IMR-90 (cell line): ENCODE results near the gene IL6. TPM values are rescaled to one million over a fixed set of nuclear protein-coding genes. Genes with fewer than 3 reads are reported as not detected.

Experiments
- ATAC-seq: fragments of 200-7000 bp; cut with Tn5 transposase; 2 replicates; pipeline ENCODE4 v1.9.1; 2020; ENCODE audit warnings: low read depth, mild to moderate bottlenecking, moderate library complexity
- BruUV-seq: library from RNA; stranded (reverse); fragments of 400-500 nt; replicated peaks from 2 replicates; lab custom pipeline; 2021; lab: Mats Ljungman, UMichigan
- CTCF ChIA-PET: fragments of 300-600 bp; formaldehyde crosslinking; extraction: SDS; loops from one replicate; lab custom pipeline; 2021; ENCODE audit warnings: antibody characterized with exemption; lab: Yijun Ruan, JAX
- POLR2A ChIA-PET: fragments of 300-600 bp; sonication (Branson Sonifier 250); formaldehyde crosslinking; loops from one replicate; lab custom pipeline; 2022; ENCODE audit warnings: antibody characterized with exemption; ENCODE audit not compliant: unreplicated experiment; lab: Charles Lee
- DNase-seq: peaks from one replicate; pipeline ENCODE4 v3.0.0; 2013
- H2AFZ ChIP-seq: replicated peaks from 2 replicates; pipeline ENCODE3; 2013; ENCODE audit warnings: low read length, mild to moderate bottlenecking; ENCODE audit not compliant: poor library complexity
- H2AK5ac ChIP-seq: 2 replicates; pipeline ENCODE4 v1.6.1; 2013; ENCODE audit warnings: low read depth, low read length, inconsistent platforms
- H2AK9ac ChIP-seq: replicated peaks from 2 replicates; pipeline ENCODE3; 2013; ENCODE audit warnings: mild to moderate bottlenecking, low read depth, low read length, moderate library complexity; ENCODE audit not compliant: poor library complexity
- H2BK120ac ChIP-seq: 2 replicates; pipeline ENCODE4 v1.6.1; 2013; ENCODE audit warnings: low read depth, low read length, inconsistent platforms
- H2BK15ac ChIP-seq: 3 replicates; pipeline ENCODE4 v1.6.1; 2013; ENCODE audit warnings: low read depth, low read length, inconsistent platforms
- H2BK20ac ChIP-seq: 2 replicates; pipeline ENCODE4 v1.6.1; 2013; ENCODE audit warnings: low read depth, mild to moderate bottlenecking, inconsistent platforms, low read length, moderate library complexity
- H2BK5ac ChIP-seq: 2 replicates; pipeline ENCODE4 v1.6.1; 2013; ENCODE audit warnings: mild to moderate bottlenecking, low read depth, low read length, inconsistent platforms; ENCODE audit not compliant: poor library complexity, severe bottlenecking
- H3K14ac ChIP-seq: replicated peaks from 2 replicates; pipeline ENCODE4 v1.6.1; 2013; ENCODE audit warnings: low read depth, low read length, inconsistent platforms
- H3K18ac ChIP-seq: 2 replicates; pipeline ENCODE4 v1.6.1; 2013; ENCODE audit warnings: low read depth, low read length, control low read depth
- H3K23ac ChIP-seq: 2 replicates; pipeline ENCODE4 v1.6.1; 2013; ENCODE audit warnings: low read depth, low read length, inconsistent platforms
- H3K27ac ChIP-seq: 2 replicates; pipeline ENCODE4 v1.5.1; 2013; ENCODE audit warnings: mild to moderate bottlenecking, control low read depth, low read length; ENCODE audit not compliant: insufficient read depth
- H3K27me3 ChIP-seq: 2 replicates; pipeline ENCODE4 v1.6.1; 2013; ENCODE audit warnings: low read length; ENCODE audit not compliant: control insufficient read depth, insufficient read depth
- H3K36me3 ChIP-seq: 2 replicates; pipeline ENCODE4 v1.6.1; 2013; ENCODE audit warnings: low read length, mixed read lengths; ENCODE audit not compliant: control insufficient read depth, insufficient read depth
- H3K4ac ChIP-seq: 2 replicates; pipeline ENCODE4 v1.6.1; 2013; ENCODE audit warnings: low read depth, low read length, inconsistent platforms
- H3K4me1 ChIP-seq: 2 replicates; pipeline ENCODE4 v1.6.1; 2013; ENCODE audit warnings: low read length, mixed read lengths; ENCODE audit not compliant: control insufficient read depth, insufficient read depth
- H3K4me2 ChIP-seq: 2 replicates; pipeline ENCODE4 v1.6.1; 2013; ENCODE audit warnings: low read depth, mild to moderate bottlenecking, control low read depth, low read length, moderate library complexity
- H3K4me3 ChIP-seq: 2 replicates; pipeline ENCODE4 v1.5.1; 2013; ENCODE audit warnings: low read depth, mild to moderate bottlenecking, control low read depth, low read length, moderate library complexity; ENCODE audit not compliant: insufficient read depth
- H3K56ac ChIP-seq: 2 replicates; pipeline ENCODE4 v1.6.1; 2013; ENCODE audit warnings: low read length, inconsistent platforms; ENCODE audit not compliant: insufficient read depth; ENCODE audit errors: extremely low read depth
- H3K79me1 ChIP-seq, 2 experiments: 2 replicates each; pipeline ENCODE4 v1.6.1; 2013; ENCODE audit warnings: low read length in 2 of 2, inconsistent platforms in 1 of 2, low read depth in 1 of 2
- H3K9ac ChIP-seq: 2 replicates; pipeline ENCODE4 v1.6.1; 2013; ENCODE audit warnings: low read depth, low read length, control low read depth
- H3K9me1 ChIP-seq: 2 replicates; pipeline ENCODE4 v1.6.1; 2013; ENCODE audit warnings: low read length, inconsistent platforms; ENCODE audit not compliant: insufficient read depth
- H3K9me3 ChIP-seq: 2 replicates; pipeline ENCODE4 v1.6.1; 2013; ENCODE audit warnings: low read length; ENCODE audit not compliant: control insufficient read depth, insufficient read depth
- H4K20me1 ChIP-seq: 2 replicates; pipeline ENCODE4 v1.6.1; 2013; ENCODE audit warnings: low read length, inconsistent platforms; ENCODE audit not compliant: insufficient read depth
- H4K5ac ChIP-seq: 2 replicates; pipeline ENCODE4 v1.6.1; 2013; ENCODE audit warnings: mild to moderate bottlenecking, low read depth, low read length, control low read depth
- H4K8ac ChIP-seq, 2 experiments: 2 replicates each; pipeline ENCODE4 v1.6.1; 2013; ENCODE audit warnings: low read depth in 2 of 2, low read length in 2 of 2, control low read depth in 1 of 2, inconsistent platforms in 1 of 2
- H4K91ac ChIP-seq: 2 replicates; pipeline ENCODE4 v1.6.1; 2013; ENCODE audit warnings: low read depth, low read length, inconsistent platforms; ENCODE audit not compliant: insufficient read depth
- CHD1 ChIP-seq: IDR thresholded peaks from 2 replicates; pipeline ENCODE4 v1.6.1; 2012; ENCODE audit warnings: low read depth, low read length, improper control_type of control experiment
- FOS ChIP-seq: fragments of 150-350 bp; IDR thresholded peaks from 2 replicates; pipeline ENCODE4 v1.6.1; 2016; ENCODE audit warnings: low read depth, low read length
- MAFK ChIP-seq: IDR thresholded peaks from 2 replicates; pipeline ENCODE4 v1.6.1; 2012; ENCODE audit warnings: low read depth, low read length, improper control_type of control experiment
- MAZ ChIP-seq: IDR thresholded peaks from 2 replicates; pipeline ENCODE4 v1.6.1; 2012; ENCODE audit warnings: low read depth, mild to moderate bottlenecking, low read length, improper control_type of control experiment, moderate library complexity, borderline replicate concordance
- MXI1 ChIP-seq: IDR thresholded peaks from 2 replicates; pipeline ENCODE4 v1.6.1; 2012; ENCODE audit warnings: low read depth, mild to moderate bottlenecking, low read length, moderate library complexity, borderline replicate concordance
- NFE2L2 ChIP-seq: fragments of 150-350 bp; IDR thresholded peaks from 2 replicates; pipeline ENCODE4 v1.6.1; 2016; ENCODE audit warnings: low read depth, mild to moderate bottlenecking, low read length
- WGBS, 2 experiments: methylation state at CpG; one replicate each; pipeline versions ENCODE4 v1.1.5 to v1.1.7; 2013; ENCODE audit warnings: missing lambda C conversion rate in 2 of 2; ENCODE audit not compliant: insufficient read length in 1 of 2; ENCODE audit errors: extremely low coverage in 2 of 2; 5-methylcytosine and 5-hydroxymethylcytosine counted together
- dilution Hi-C: fragments of 300-500 bp; cut with HindIII; formaldehyde crosslinking; loops from one replicate; pipeline ENCODE4 v1.14.3; 2018; ENCODE audit warnings: low sequenced_read_pairs; ENCODE audit not compliant: unreplicated experiment
- in situ Hi-C: fragments of 300-500 bp; cut with MboI; formaldehyde crosslinking; loops from 3 replicates; pipeline ENCODE4 v1.14.3; 2019; ENCODE audit warnings: low sequenced_read_pairs, inconsistent platforms, mixed read lengths
- intact Hi-C: fragments of 100-400 bp; cut with micrococcal nuclease; formaldehyde crosslinking; loops from 2 replicates; pipeline ENCODE4 v1.10.0; 2022
- polyA plus RNA-seq, 3 experiments: library from polyadenylated mRNA; depleted of rRNA; stranded (reverse); fragments of >200 nt; gene quantifications; 2 replicates each; pipeline ENCODE4 v1.2.3, GENCODE V29; 2012; ENCODE audit warnings: low replicate concordance in 1 of 3
- total RNA-seq: library from RNA; depleted of rRNA; stranded (reverse); fragments of >200 nt; gene quantifications from 2 replicates; pipeline ENCODE4 v1.2.3, GENCODE V29; 2012
- TF ChIP-seq, protein P1 (sequence below): fragments of 150-350 bp; IDR thresholded peaks from 2 replicates; pipeline ENCODE4 v1.6.1; 2017; ENCODE audit warnings: mild to moderate bottlenecking, antibody characterized with exemption, low read length, low read depth
- TF ChIP-seq, protein P2 (sequence below): conservative IDR thresholded peaks from 2 replicates; pipeline ENCODE4 v1.5.1; 2012; ENCODE audit warnings: mild to moderate bottlenecking, low read depth, low read length, improper control_type of control experiment

The IL6 gene
- total and polyA plus RNA-seq, 2 of the 4 experiments (the other 2 are of a cell fraction): 15.2 to 50.8 TPM

DNA sequence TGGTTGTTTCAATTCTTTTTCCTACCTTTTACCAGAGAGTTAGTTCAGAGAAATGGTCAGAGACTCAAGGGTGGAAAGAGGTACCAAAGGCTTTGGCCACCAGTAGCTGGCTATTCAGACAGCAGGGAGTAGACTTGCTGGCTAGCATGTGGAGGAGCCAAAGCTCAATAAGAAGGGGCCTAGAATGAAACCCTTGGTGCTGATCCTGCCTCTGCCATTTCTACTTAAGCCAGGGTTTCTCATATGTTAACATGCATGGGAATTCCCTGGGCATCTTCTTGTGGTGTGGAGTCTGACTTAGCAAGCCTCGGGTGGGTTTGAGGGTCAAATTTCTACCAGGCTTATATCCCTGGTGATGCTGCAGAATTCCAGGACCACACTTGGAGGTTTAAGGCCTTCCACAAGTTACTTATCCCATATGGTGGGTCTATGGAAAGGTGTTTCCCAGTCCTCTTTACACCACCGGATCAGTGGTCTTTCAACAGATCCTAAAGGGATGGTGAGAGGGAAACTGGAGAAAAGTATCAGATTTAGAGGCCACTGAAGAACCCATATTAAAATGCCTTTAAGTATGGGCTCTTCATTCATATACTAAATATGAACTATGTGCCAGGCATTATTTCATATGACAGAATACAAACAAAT lies 3.2 kb downstream of the IL6 start:
- H4K91ac ChIP-seq: no peak overlapping the region
- peak overlapping the region; percentile 47; the same call in 1 of the 2 replicates for H2BK20ac ChIP-seq
- peaks cover 8 to 50% of the 10 kb centered on the region in 2 experiments for H3K79me1 ChIP-seq
- no peak overlapping the region for H2AFZ ChIP-seq
- intact Hi-C loops (no loop called here), dilution Hi-C loops (no loop called here), in situ Hi-C loops (loop anchor here (10.0 kb wide), 1 partner anchor 325 kb away; no protein-coding TSS in a partner anchor)
- H3K56ac ChIP-seq: no peak overlapping the region
- no peak overlapping the region for H3K18ac ChIP-seq
- H3K14ac ChIP-seq: peak overlapping the region; percentile 54
- CTCF ChIA-PET: no interaction called here
- H4K20me1 ChIP-seq: no peaks in the 10 kb centered on the region
- no peaks in the 10 kb centered on the region for H3K9me3 ChIP-seq
- H3K9ac ChIP-seq: no peak overlapping the region; the same call in 1 of the 2 replicates
- H4K8ac ChIP-seq: no peak overlapping the region; a peak in 1 of 4 replicates
- no TSS peak for BruUV-seq
- peak overlapping the region; percentile 69 for H2BK5ac ChIP-seq
- ATAC-seq (no peak), DNase-seq (peak; percentile 4)
- no peak overlapping the region for H3K27ac ChIP-seq
- H3K4me1 ChIP-seq: peaks cover 14% of the 10 kb centered on the region
- peaks cover 18% of the 10 kb centered on the region for H3K36me3 ChIP-seq
- no peak for TF ChIP-seq NFE2L2
- TF ChIP-seq MAFK: no peak
- TF ChIP-seq, protein P1, sequence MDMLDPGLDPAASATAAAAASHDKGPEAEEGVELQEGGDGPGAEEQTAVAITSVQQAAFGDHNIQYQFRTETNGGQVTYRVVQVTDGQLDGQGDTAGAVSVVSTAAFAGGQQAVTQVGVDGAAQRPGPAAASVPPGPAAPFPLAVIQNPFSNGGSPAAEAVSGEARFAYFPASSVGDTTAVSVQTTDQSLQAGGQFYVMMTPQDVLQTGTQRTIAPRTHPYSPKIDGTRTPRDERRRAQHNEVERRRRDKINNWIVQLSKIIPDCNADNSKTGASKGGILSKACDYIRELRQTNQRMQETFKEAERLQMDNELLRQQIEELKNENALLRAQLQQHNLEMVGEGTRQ: no peak
- TF ChIP-seq FOS: no peak
- no peak for TF ChIP-seq MAZ
- no peak for TF ChIP-seq CHD1
- no peak for TF ChIP-seq MXI1
- TF ChIP-seq, protein P2, sequence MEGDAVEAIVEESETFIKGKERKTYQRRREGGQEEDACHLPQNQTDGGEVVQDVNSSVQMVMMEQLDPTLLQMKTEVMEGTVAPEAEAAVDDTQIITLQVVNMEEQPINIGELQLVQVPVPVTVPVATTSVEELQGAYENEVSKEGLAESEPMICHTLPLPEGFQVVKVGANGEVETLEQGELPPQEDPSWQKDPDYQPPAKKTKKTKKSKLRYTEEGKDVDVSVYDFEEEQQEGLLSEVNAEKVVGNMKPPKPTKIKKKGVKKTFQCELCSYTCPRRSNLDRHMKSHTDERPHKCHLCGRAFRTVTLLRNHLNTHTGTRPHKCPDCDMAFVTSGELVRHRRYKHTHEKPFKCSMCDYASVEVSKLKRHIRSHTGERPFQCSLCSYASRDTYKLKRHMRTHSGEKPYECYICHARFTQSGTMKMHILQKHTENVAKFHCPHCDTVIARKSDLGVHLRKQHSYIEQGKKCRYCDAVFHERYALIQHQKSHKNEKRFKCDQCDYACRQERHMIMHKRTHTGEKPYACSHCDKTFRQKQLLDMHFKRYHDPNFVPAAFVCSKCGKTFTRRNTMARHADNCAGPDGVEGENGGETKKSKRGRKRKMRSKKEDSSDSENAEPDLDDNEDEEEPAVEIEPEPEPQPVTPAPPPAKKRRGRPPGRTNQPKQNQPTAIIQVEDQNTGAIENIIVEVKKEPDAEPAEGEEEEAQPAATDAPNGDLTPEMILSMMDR: no peak
- H2AK5ac ChIP-seq: peak overlapping the region; percentile 80
- H3K27me3 ChIP-seq: no peaks in the 10 kb centered on the region
- H3K9me1 ChIP-seq: peaks cover 18% of the 10 kb centered on the region
- H2BK120ac ChIP-seq: peak overlapping the region; percentile 16
- no peak overlapping the region for H3K4me3 ChIP-seq
- H2AK9ac ChIP-seq: no peak overlapping the region
- H4K5ac ChIP-seq: no peak overlapping the region
- H3K4me2 ChIP-seq: no peak overlapping the region
- H3K4ac ChIP-seq: peak overlapping the region; percentile 58; the same call in 1 of the 2 replicates
- POLR2A ChIA-PET: no interaction called here
- no CpG with 5 or more reads among the region's 2 CpGs for WGBS, 2 experiments
- no peak overlapping the region for H3K23ac ChIP-seq
- H2BK15ac ChIP-seq: no peak overlapping the region
